GM12878 (cell line): ENCODE data around the gene IDH3A. TPM values are rescaled to one million over a fixed set of nuclear protein-coding genes. Genes with fewer than 3 reads are reported as not detected.

Experiments used
- ATAC-seq: fragments of 200-7000 bp; cut with Tn5 transposase; 3 replicates; pipeline ENCODE4 v1.9.1; 2020; ENCODE audit warnings: mild to moderate bottlenecking, moderate library complexity
- BruUV-seq: library from RNA; stranded (reverse); fragments of 400-500 nt; replicated peaks from 2 replicates; lab custom pipeline; 2021; lab: Mats Ljungman, UMichigan
- CTCF ChIA-PET: fragments of 300-600 bp; sonication (Branson Sonifier 250); formaldehyde crosslinking; extraction: SDS; loops from one replicate; lab custom pipeline; 2021; ENCODE audit warnings: inconsistent platforms; lab: Yijun Ruan, JAX
- POLR2A ChIA-PET: fragments of 350-600 bp; formaldehyde crosslinking; extraction: SDS; loops from one replicate; lab custom pipeline; 2021; ENCODE audit warnings: inconsistent platforms; lab: Charles Lee
- RAD21 ChIA-PET: fragments of 300-600 bp; sonication (Branson Sonifier 250); formaldehyde crosslinking; loops from one replicate; lab custom pipeline; 2023; ENCODE audit warnings: antibody characterized with exemption; ENCODE audit not compliant: unreplicated experiment; lab: Charles Lee
- SMC1A ChIA-PET: fragments of 300-600 bp; sonication (Branson Sonifier 250); formaldehyde crosslinking; loops from one replicate; lab custom pipeline; 2023; ENCODE audit not compliant: unreplicated experiment, uncharacterized antibody; lab: Charles Lee
- DNase-seq: peaks from one replicate; pipeline ENCODE4 v3.0.0-alpha.2; 2011; ENCODE audit warnings: low read depth, low spot score
- FAIRE-seq: peaks from 3 replicates; lab custom pipeline; 2011; peaks lifted over from hg19 to GRCh38; lab: Jason Lieb, UNC
- H2AFZ ChIP-seq: 2 replicates; pipeline ENCODE4 v1.6.0; 2011; ENCODE audit warnings: low read depth, low read length, control low read depth; ENCODE audit not compliant: control insufficient read depth
- H3K27ac ChIP-seq: 2 replicates; pipeline ENCODE4 v1.5.1; 2011; ENCODE audit warnings: control low read depth; ENCODE audit not compliant: control insufficient read depth, insufficient read depth
- H3K27me3 ChIP-seq, 2 experiments: replicated peaks in 1 of 2; 2 replicates each; pipeline versions ENCODE4 v1.6.0 to v1.6.1; 2011; ENCODE audit warnings: low read length in 1 of 2; ENCODE audit not compliant: control insufficient read depth in 2 of 2, insufficient read depth in 2 of 2
- H3K36me3 ChIP-seq, 2 experiments: 2 replicates each; pipeline ENCODE4 v1.5.1; 2011; ENCODE audit warnings: low read length in 1 of 2; ENCODE audit not compliant: control insufficient read depth in 2 of 2, insufficient read depth in 2 of 2
- H3K4me1 ChIP-seq: 2 replicates; pipeline ENCODE4 v1.6.1; 2011; ENCODE audit warnings: mild to moderate bottlenecking, low read length, moderate library complexity, mixed read lengths; ENCODE audit not compliant: control insufficient read depth, insufficient read depth
- H3K4me2 ChIP-seq: 2 replicates; pipeline ENCODE4 v1.6.0; 2011; ENCODE audit warnings: control low read depth; ENCODE audit not compliant: control insufficient read depth, insufficient read depth
- H3K4me3 ChIP-seq: fragments of 200-600 bp; sonication (generic); 2 replicates; pipeline ENCODE4 v1.5.1; 2016
- H3K79me2 ChIP-seq: 2 replicates; pipeline ENCODE4 v1.6.0; 2011; ENCODE audit warnings: low read length; ENCODE audit not compliant: control insufficient read depth, insufficient read depth
- H3K9ac ChIP-seq: 2 replicates; pipeline ENCODE4 v1.8.0; 2011; ENCODE audit warnings: low read length, control low read depth, mixed read lengths; ENCODE audit not compliant: control insufficient read depth, insufficient read depth
- H3K9me3 ChIP-seq: replicated peaks from 3 replicates; pipeline ENCODE4 v1.5.1; 2011; ENCODE audit warnings: mild to moderate bottlenecking, low read length; ENCODE audit not compliant: control insufficient read depth, insufficient read depth
- H4K20me1 ChIP-seq: 2 replicates; pipeline ENCODE4 v1.6.0; 2011; ENCODE audit not compliant: control insufficient read depth, insufficient read depth
- BHLHE40 ChIP-seq, 2 experiments: fragments of 450-650 bp in 1 of 2; IDR thresholded peaks; 2 replicates each; pipeline ENCODE4 v1.6.1; 2011 to 2017; ENCODE audit warnings: low read depth in 2 of 2, borderline replicate concordance in 1 of 2, improper control_type of control experiment in 1 of 2, low read length in 1 of 2, mild to moderate bottlenecking in 1 of 2
- CBX3 ChIP-seq: fragments of 200-600 bp; sonication (generic); IDR thresholded peaks from 2 replicates; pipeline ENCODE4 v1.6.1; 2016; ENCODE audit warnings: low read depth, borderline replicate concordance
- DPF2 ChIP-seq: fragments of 450-650 bp; IDR thresholded peaks from 2 replicates; pipeline ENCODE4 v1.6.1; 2017; ENCODE audit warnings: mild to moderate bottlenecking
- HDGF ChIP-seq: fragments of 450-650 bp; IDR thresholded peaks from 2 replicates; pipeline ENCODE4 v1.6.1; 2016; ENCODE audit warnings: antibody characterized with exemption
- IKZF1 ChIP-seq: fragments of 450-650 bp; conservative IDR thresholded peaks from 2 replicates; pipeline ENCODE4 v1.6.1; 2017; ENCODE audit warnings: antibody characterized with exemption, mild to moderate bottlenecking
- IKZF2 ChIP-seq, 2 experiments: fragments of 450-650 bp; IDR thresholded peaks; 2 replicates each; pipeline ENCODE4 v1.6.1; 2017; ENCODE audit warnings: mild to moderate bottlenecking in 2 of 2, moderate library complexity in 2 of 2
- MTA2 ChIP-seq: fragments of 450-650 bp; IDR thresholded peaks from 2 replicates; pipeline ENCODE4 v1.6.1; 2016; ENCODE audit warnings: low read depth, mild to moderate bottlenecking, moderate library complexity
- NBN ChIP-seq: fragments of 450-650 bp; IDR thresholded peaks from 2 replicates; pipeline ENCODE4 v1.6.1; 2016
- NR2F1 ChIP-seq: fragments of 450-650 bp; conservative IDR thresholded peaks from 2 replicates; pipeline ENCODE4 v1.6.1; 2017; ENCODE audit warnings: mild to moderate bottlenecking
- RUNX3 ChIP-seq: IDR thresholded peaks from 2 replicates; pipeline ENCODE4 v1.6.1; 2012; ENCODE audit warnings: low read length, inconsistent platforms
- STAT1 ChIP-seq: fragments of 450-650 bp; conservative IDR thresholded peaks from 2 replicates; pipeline ENCODE4 v1.6.1; 2014; ENCODE audit warnings: antibody characterized with exemption, mild to moderate bottlenecking
- USF1 ChIP-seq: IDR thresholded peaks from 2 replicates; pipeline ENCODE4 v1.6.1; 2011; ENCODE audit warnings: borderline replicate concordance, low read depth, mild to moderate bottlenecking, moderate library complexity, mixed read lengths, low read length; ENCODE audit not compliant: insufficient read depth; ENCODE audit errors: extremely low read length
- WGBS: methylation state at CpG from one replicate; pipeline ENCODE4 v1.1.6; 2016; ENCODE audit warnings: low lambda C conversion rate; ENCODE audit not compliant: insufficient replicate concordance, insufficient coverage; ENCODE audit errors: missing lambda C conversion rate; 5-methylcytosine and 5-hydroxymethylcytosine counted together
- in situ Hi-C: fragments of 300-500 bp; cut with MboI; formaldehyde crosslinking; loops from 9 replicates; pipeline ENCODE4 v1.14.3; 2018; ENCODE audit warnings: mixed read lengths
- intact Hi-C: fragments of 100-400 bp; cut with micrococcal nuclease; formaldehyde crosslinking; loops from one replicate; pipeline ENCODE4 v1.14.2; 2022; ENCODE audit not compliant: unreplicated experiment
- polyA plus RNA-seq, 11 experiments: library from polyadenylated mRNA; depleted of rRNA in 4 of 11; unstranded in 6 of 11; stranded (reverse) in 5 of 11; fragments of >200 nt; fragmentation: Nextera tagmentation in 4 of 11; fragmentation: Illumina TruSeq in 1 of 11; extraction: Ambion mirVana in 4 of 11; extraction: Trizol in 1 of 11; gene quantifications; 1 replicate in 1 of 11; 2 replicates in 10 of 11; pipeline versions ENCODE4 v1.2.1 to v1.2.3, GENCODE V29; 2011 to 2016; ENCODE audit warnings: inconsistent platforms in 2 of 11, missing spikeins in 2 of 11, low read depth in 1 of 11
- total RNA-seq, 4 experiments: library from RNA; depleted of rRNA in 3 of 4; stranded (reverse); fragments of >200 nt in 3 of 4; fragmentation: Illumina TruSeq in 1 of 4; extraction: Trizol in 1 of 4; gene quantifications; 2 replicates each; pipeline versions ENCODE4 v1.2.1 to v1.2.3, GENCODE V29; 2013 to 2021

Gene IDH3A
- total and polyA plus RNA-seq, 10 of the 15 experiments (the other 5 are each of a cell fraction or from before 2014, with no cell fraction given): 83.9 to 254 (median 195) TPM

- H3K4me2 ChIP-seq: no peak overlapping the region
- DNase-seq: no peak
- WGBS: 79% methylated on average over 15 of the region's 16 CpGs
- H3K4me1 ChIP-seq: peaks cover 29% of the 10 kb centered on the region
- no peak for FAIRE-seq
- SMC1A ChIA-PET: interaction anchor here (0.9 to 13.4 kb wide), 7 partner anchors 33 to 146 kb away, joined by 3 to 184 read pairs (median 4); partner anchors contain the start of gene TBC1D2B
- no peaks in the 10 kb centered on the region for H3K9me3 ChIP-seq
- no TSS peak for BruUV-seq
- CTCF ChIA-PET: interaction anchor here (0.6 to 14.0 kb wide), 17 partner anchors 32 to 332 kb away, joined by 3 to 327 read pairs (median 4); partner anchors contain the start of genes IREB2 and TBC1D2B
- no peaks in the 10 kb centered on the region for H4K20me1 ChIP-seq
- ATAC-seq: peak; percentile 7
- POLR2A ChIA-PET: interaction anchor here (0.6 to 1.1 kb wide), 5 partner anchors 36 to 147 kb away, joined by 3 to 4 read pairs (median 3); no protein-coding TSS in a partner anchor
- no peak overlapping the region for H3K4me3 ChIP-seq
- H3K27me3 ChIP-seq: no peaks in the 10 kb centered on the region
- in situ Hi-C loops (loop anchor here (5.0 kb wide), 1 partner anchor 138 kb away; no protein-coding TSS in a partner anchor), intact Hi-C loops (loop anchor here (5.0 kb wide), 2 partner anchors 38 to 203 kb away; no protein-coding TSS in a partner anchor)
- no peak overlapping the region for H3K27ac ChIP-seq
- TF ChIP-seq CBX3 (no peak), IKZF1 (peak; percentile 62), NBN (0 out of 2 replicates have a peak, but pooled peaks have one; percentile 44), USF1 (no peak), NR2F1 (peak; percentile 56), STAT1 (no peak), IKZF2 (IDR thresholded peaks at IDR 0.05) (peak; percentile 57 to 71; a peak in 3 of 4 replicates), MTA2 (peak; percentile 27; the same call in 1 of the 2 replicates), DPF2 (peak; percentile 73), BHLHE40 (IDR thresholded peaks at IDR 0.05; ENCODE audit: borderline replicate concordance in 1 of 2, low read depth in 2 of 2, low read length in 1 of 2) (peak in 1 of 2 experiments; percentile 63; a peak in 2 of 4 replicates), HDGF (0 out of 2 replicates have a peak, but pooled peaks have one; percentile 46), RUNX3 (peak; percentile 86)
- H3K79me2 ChIP-seq: no peaks in the 10 kb centered on the region
- no peak overlapping the region for H2AFZ ChIP-seq
- H3K9ac ChIP-seq: no peak overlapping the region
- H3K36me3 ChIP-seq: no peaks in the 10 kb centered on the region
- RAD21 ChIA-PET: interaction anchor here (0.7 to 10.3 kb wide), 9 partner anchors 18 to 151 kb away, joined by 3 to 157 read pairs (median 6); no protein-coding TSS in a partner anchor
Observed at GRCh38 chr15:78105476-78106241, 43.5 kb upstream of the IDH3A start.
